Tibial nerve (tissue), 4 donors: ENCODE data around the gene CYP19A1.

ENCODE experiments used
- CTCF ChIP-seq, 5 experiments: fragments of 200-600 bp in 3 of 5; fragments of 450-650 bp in 2 of 5; sonication (generic) in 3 of 5; IDR thresholded peaks; one replicate each; pipeline ENCODE4 v1.5.1; 2016 to 2019; ENCODE audit warnings: antibody characterized with exemption in 5 of 5, mild to moderate bottlenecking in 3 of 5, moderate library complexity in 2 of 5
- EP300 ChIP-seq, 2 donors: sonication (generic); formaldehyde crosslinking; IDR thresholded peaks; one replicate each; pipeline ENCODE4 v1.6.1; 2017; ENCODE audit warnings: antibody characterized with exemption in 2 of 2, mild to moderate bottlenecking in 1 of 2
- POLR2A ChIP-seq, 2 donors: fragments of 450-650 bp; IDR thresholded peaks; one replicate each; pipeline ENCODE4 v1.6.1; 2017; ENCODE audit warnings: antibody characterized with exemption in 2 of 2, mild to moderate bottlenecking in 2 of 2, moderate library complexity in 2 of 2

GRCh38 chr15:51375966-51376640, 37.7 kb upstream of the CYP19A1 start:
- TF ChIP-seq CTCF (IDR thresholded peaks at IDR 0.05) (no peak), EP300 (IDR thresholded peaks at IDR 0.05) (no peak), POLR2A (IDR thresholded peaks at IDR 0.05) (no peak)
